Measurements from ENCODE around the gene SLC16A10. TPM values are rescaled to one million over a fixed set of nuclear protein-coding genes. Genes with fewer than 3 reads are reported as not detected.

Gene SLC16A10
- total RNA-seq, 1 experiment from 2014 or later: 1.7 TPM

DNA sequence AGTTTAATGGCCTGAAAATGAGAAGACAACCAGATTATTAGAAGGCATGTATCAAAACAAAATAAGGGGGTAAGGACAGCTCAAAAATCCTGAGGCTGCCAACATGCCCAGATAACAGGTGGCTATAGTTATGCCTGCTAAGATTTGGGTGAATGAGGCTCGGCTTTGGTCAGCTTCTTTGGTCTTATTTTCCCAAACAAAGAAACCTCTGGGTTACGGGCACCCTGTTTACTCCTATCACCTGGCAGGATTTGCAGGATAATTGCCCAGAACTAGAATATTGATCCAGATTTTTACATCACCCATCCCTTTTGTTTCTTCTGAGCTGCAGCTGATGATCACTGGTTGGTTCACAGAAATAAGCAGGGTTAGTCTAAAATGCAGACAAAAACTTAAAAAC lies 74.3 kb downstream of the SLC16A10 start:
- H3K79me2 ChIP-seq (ENCODE audit: low read depth): no peaks in the 10 kb centered on the region
- no peak for DNase-seq
- no peak overlapping the region for H2AFZ ChIP-seq
- H3K9me2 ChIP-seq (ENCODE audit: insufficient read depth): no peaks in the 10 kb centered on the region
- H3K4me1 ChIP-seq (replicated peaks; ENCODE audit: insufficient read depth): no peaks in the 10 kb centered on the region
- POLR2A ChIA-PET (ENCODE audit: unreplicated experiment): no interaction called here
- no peak for TF ChIP-seq CTCF (conservative IDR thresholded peaks at IDR 0.05)
- TF ChIP-seq EZH2 (IDR thresholded peaks at IDR 0.05; ENCODE audit: low read depth): no peak
- H3K27me3 ChIP-seq (ENCODE audit: insufficient read depth, low read depth): no peaks in the 10 kb centered on the region
- H3K4me3 ChIP-seq: no peak overlapping the region
- CTCF ChIA-PET: no interaction called here
- no peaks in the 10 kb centered on the region for H3K36me3 ChIP-seq (ENCODE audit: low read depth)
- H3F3A ChIP-seq (ENCODE audit: insufficient read depth, low read depth): no peaks in the 10 kb centered on the region
- intact Hi-C loops (cut with micrococcal nuclease; ENCODE audit: unreplicated experiment): no loop called here
- H4K20me1 ChIP-seq (ENCODE audit: insufficient read depth): no peaks in the 10 kb centered on the region
- H3K9me3 ChIP-seq (ENCODE audit: insufficient read depth, low read depth): peaks cover 3% of the 10 kb centered on the region; the same call in 1 of the 2 replicates
- no peak overlapping the region for H3K27ac ChIP-seq
- BruUV-seq (replicated peaks): no TSS peak
- H3K4me2 ChIP-seq: no peak overlapping the region

DNA sequence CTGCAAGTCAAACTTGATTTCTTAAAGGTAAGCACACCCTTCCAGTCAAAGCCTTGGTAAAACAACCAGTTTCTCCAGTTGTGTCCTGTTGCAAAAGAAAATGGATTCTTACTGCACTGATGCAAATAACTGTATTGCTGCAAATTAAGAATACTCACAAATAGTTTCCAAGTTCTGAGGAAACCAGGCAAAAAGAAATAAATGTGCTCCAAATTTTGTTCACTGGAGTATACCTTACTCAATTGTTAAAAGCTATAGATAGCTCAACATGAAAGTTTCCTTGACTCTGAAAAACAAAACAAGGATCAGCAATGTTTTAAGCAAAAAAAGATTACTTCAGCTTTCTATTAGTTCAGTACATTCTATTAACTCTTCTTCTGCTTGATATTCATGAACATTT lies 75.2 kb downstream of the SLC16A10 start:
- no peak overlapping the region for H3K4me2 ChIP-seq
- H3K4me1 ChIP-seq (replicated peaks; ENCODE audit: insufficient read depth): no peaks in the 10 kb centered on the region
- CTCF ChIA-PET: no interaction called here
- H3K79me2 ChIP-seq (ENCODE audit: low read depth): no peaks in the 10 kb centered on the region
- intact Hi-C loops (cut with micrococcal nuclease; ENCODE audit: unreplicated experiment): no loop called here
- H3K27me3 ChIP-seq (ENCODE audit: insufficient read depth, low read depth): no peaks in the 10 kb centered on the region
- no peaks in the 10 kb centered on the region for H4K20me1 ChIP-seq (ENCODE audit: insufficient read depth)
- DNase-seq: no peak
- H3K4me3 ChIP-seq: no peak overlapping the region
- no peak overlapping the region for H3K27ac ChIP-seq
- H3K9me3 ChIP-seq (ENCODE audit: insufficient read depth, low read depth): peaks cover 3% of the 10 kb centered on the region; the same call in 1 of the 2 replicates
- no peaks in the 10 kb centered on the region for H3K9me2 ChIP-seq (ENCODE audit: insufficient read depth)
- no TSS peak for BruUV-seq (replicated peaks)
- H3F3A ChIP-seq (ENCODE audit: insufficient read depth, low read depth): no peaks in the 10 kb centered on the region
- POLR2A ChIA-PET (ENCODE audit: unreplicated experiment): no interaction called here
- TF ChIP-seq CTCF (conservative IDR thresholded peaks at IDR 0.05) (no peak), EZH2 (IDR thresholded peaks at IDR 0.05; ENCODE audit: low read depth) (no peak)
- H3K36me3 ChIP-seq (ENCODE audit: low read depth): no peaks in the 10 kb centered on the region
- no peak overlapping the region for H2AFZ ChIP-seq

- Histone ChIP-seq H3K4me3 (no peak overlapping the region), H3K4me1 (replicated peaks; ENCODE audit: insufficient read depth) (no peaks in the 10 kb centered on the region), H4K20me1 (ENCODE audit: insufficient read depth) (no peaks in the 10 kb centered on the region), H2AFZ (no peak overlapping the region), H3K27me3 (ENCODE audit: insufficient read depth, low read depth) (no peaks in the 10 kb centered on the region), H3F3A (ENCODE audit: insufficient read depth, low read depth) (no peaks in the 10 kb centered on the region), H3K4me2 (no peak overlapping the region), H3K36me3 (ENCODE audit: low read depth) (no peaks in the 10 kb centered on the region), H3K27ac (no peak overlapping the region), H3K9me3 (ENCODE audit: insufficient read depth, low read depth) (no peaks in the 10 kb centered on the region), H3K79me2 (ENCODE audit: low read depth) (no peaks in the 10 kb centered on the region), H3K9me2 (ENCODE audit: insufficient read depth) (no peaks in the 10 kb centered on the region)
- intact Hi-C loops (cut with micrococcal nuclease; ENCODE audit: unreplicated experiment): no loop called here
- TF ChIP-seq CTCF (conservative IDR thresholded peaks at IDR 0.05): no peak
- no peak for TF ChIP-seq EZH2 (IDR thresholded peaks at IDR 0.05; ENCODE audit: low read depth)
- DNase-seq: no peak
- no TSS peak for BruUV-seq (replicated peaks)
- POLR2A ChIA-PET (ENCODE audit: unreplicated experiment): no interaction called here
- CTCF ChIA-PET: no interaction called here
Measured at GRCh38 chr6:111171577-111172400, 84.5 kb downstream of the SLC16A10 start.

Measured in PC-9 (cell line).